GM12874 (cell line): Measurements from ENCODE around the gene DICER1.

ENCODE experiments used
- CTCF ChIP-seq: IDR thresholded peaks from 2 replicates; pipeline ENCODE4 v1.5.1; 2011; ENCODE audit warnings: low read depth, mild to moderate bottlenecking, control low read depth, low read length, moderate library complexity; ENCODE audit not compliant: insufficient read depth

Gene DICER1

GRCh38 chr14:95062220-95062619 lies 95.1 kb downstream of the DICER1 start:
- TF ChIP-seq CTCF, result no peak

- no peak for TF ChIP-seq CTCF
Measured at GRCh38 chr14:95061317-95062093, 95.8 kb downstream of the DICER1 start.

- TF ChIP-seq CTCF, result no peak
Measured at GRCh38 chr14:95059126-95059525, 98.2 kb downstream of the DICER1 start.

- TF ChIP-seq CTCF, result no peak
Measured at GRCh38 chr14:95058491-95058890, 98.8 kb downstream of the DICER1 start.

GRCh38 chr14:95057851-95058250 lies 99.5 kb downstream of the DICER1 start:
- no peak for TF ChIP-seq CTCF

- TF ChIP-seq CTCF, result no peak
Measured at GRCh38 chr14:95057147-95057546, 100.2 kb downstream of the DICER1 start.

GRCh38 chr14:95056476-95056875 lies 100.9 kb downstream of the DICER1 start:
- no peak for TF ChIP-seq CTCF
